Spleen (tissue), 11 donors: ENCODE measurements around the gene TSPAN17. TPM values are rescaled to one million over a fixed set of nuclear protein-coding genes. Genes with fewer than 3 reads are reported as not detected.

Experiments used
- DNase-seq: peaks from one replicate; pipeline ENCODE4 v3.0.0-alpha.2; 2020
- H3K27ac ChIP-seq, 8 donors: fragments of 200-600 bp; sonication (generic) in 7 of 8; 1 replicate in 4 of 8; 2 replicates in 4 of 8; pipeline versions ENCODE4 v1.5.0 to v1.8.0; 2016 to 2021; ENCODE audit warnings: inconsistent platforms in 4 of 8, mild to moderate bottlenecking in 4 of 8, moderate library complexity in 1 of 8
- H3K27me3 ChIP-seq, 7 donors: fragments of 200-600 bp; sonication (generic) in 6 of 7; replicated peaks in 1 of 7; 1 replicate in 4 of 7; 2 replicates in 3 of 7; pipeline versions ENCODE4 v1.5.0 to v1.8.0; 2016 to 2021; ENCODE audit warnings: inconsistent platforms in 3 of 7, mild to moderate bottlenecking in 1 of 7
- H3K36me3 ChIP-seq, 6 donors: fragments of 200-600 bp; sonication (generic) in 5 of 6; 1 replicate in 4 of 6; 2 replicates in 2 of 6; pipeline versions ENCODE4 v1.5.0 to v1.8.0; 2016 to 2021; ENCODE audit warnings: inconsistent platforms in 2 of 6
- H3K4me1 ChIP-seq, 6 donors: fragments of 200-600 bp; sonication (generic) in 5 of 6; 1 replicate in 3 of 6; 2 replicates in 3 of 6; pipeline versions ENCODE4 v1.5.0 to v1.8.0; 2016 to 2021; ENCODE audit warnings: inconsistent platforms in 3 of 6
- H3K4me3 ChIP-seq, 8 donors: fragments of 200-600 bp; sonication (generic) in 7 of 8; 1 replicate in 4 of 8; 2 replicates in 4 of 8; pipeline versions ENCODE4 v1.5.0 to v1.8.0; 2016 to 2021; ENCODE audit warnings: inconsistent platforms in 4 of 8, mild to moderate bottlenecking in 4 of 8, moderate library complexity in 2 of 8
- H3K9me3 ChIP-seq, 8 donors: fragments of 200-600 bp; sonication (generic) in 7 of 8; 1 replicate in 4 of 8; 2 replicates in 4 of 8; pipeline versions ENCODE4 v1.5.0 to v1.8.0; 2016 to 2021; ENCODE audit warnings: inconsistent platforms in 4 of 8
- POLR2A ChIP-seq, 3 donors: fragments of 450-650 bp; IDR thresholded peaks; one replicate each; pipeline ENCODE4 v1.5.1; 2017; ENCODE audit warnings: antibody characterized with exemption in 3 of 3, mild to moderate bottlenecking in 1 of 3
- POLR2AphosphoS5 ChIP-seq, 3 donors: sonication (generic); formaldehyde crosslinking; IDR thresholded peaks; one replicate each; pipeline ENCODE4 v1.5.1; 2017; ENCODE audit warnings: antibody characterized with exemption in 3 of 3
- WGBS, 5 donors: extraction: QIAGEN DNeasy Blood & Tissue Kit in 3 of 5; methylation state at CpG; one replicate each; pipeline versions ENCODE4 v1.1.5 to v1.1.7; 2013 to 2018; 5-methylcytosine and 5-hydroxymethylcytosine counted together
- intact Hi-C: fragments of 100-400 bp; cut with DNase I; formaldehyde crosslinking; loops from one replicate; pipeline ENCODE4 v1.15.0; 2023; ENCODE audit warnings: low total_unique reads
- polyA plus RNA-seq, 3 donors: library from polyadenylated mRNA; stranded (reverse); fragments of 200-250 nt; gene quantifications; one replicate each; pipeline ENCODE4 v1.2.1, GENCODE V29; 2013
- total RNA-seq, 7 donors: library from RNA; depleted of rRNA in 3 of 7; stranded (reverse); fragments of >200 nt in 3 of 7; fragmentation: NEBNext Ultra II Directional in 4 of 7; extraction: Animal tissue kit (Norgen Biotek cat#: 25700) in 4 of 7; gene quantifications; one replicate each; pipeline versions ENCODE4 v1.1.0 to v1.2.1, GENCODE V29; 2016 to 2021
- TF ChIP-seq, protein P1 (sequence below), 11 experiments: fragments of 200-600 bp in 7 of 11; fragments of 450-650 bp in 4 of 11; sonication (generic) in 4 of 11; IDR thresholded peaks in 8 of 11; conservative IDR thresholded peaks in 3 of 11; 1 replicate in 7 of 11; 2 replicates in 4 of 11; pipeline versions ENCODE4 v1.4.0 to v1.8.0; 2016 to 2021; ENCODE audit warnings: antibody characterized with exemption in 11 of 11, inconsistent platforms in 4 of 11, mild to moderate bottlenecking in 1 of 11
- donor health status: healthy with polysubstance abuse.
- donor health status: DM: no; HTN: no; CAD: no; lungs with moderate emphysema.
- donor health status: DM: no; HTN: no; CAD: no.
- donor health status: Bipolar disorder and iron deficiency.
- donor health status: healthy.
- donor health status: DM: no; HTN: no; CAD: no.
- donor health status: DM: yes; HTN: yes; CAD: no.

The TSPAN17 gene
- total and polyA plus RNA-seq, 10 donors, result 15.3 to 36.4 (median 23.4) TPM

DNA sequence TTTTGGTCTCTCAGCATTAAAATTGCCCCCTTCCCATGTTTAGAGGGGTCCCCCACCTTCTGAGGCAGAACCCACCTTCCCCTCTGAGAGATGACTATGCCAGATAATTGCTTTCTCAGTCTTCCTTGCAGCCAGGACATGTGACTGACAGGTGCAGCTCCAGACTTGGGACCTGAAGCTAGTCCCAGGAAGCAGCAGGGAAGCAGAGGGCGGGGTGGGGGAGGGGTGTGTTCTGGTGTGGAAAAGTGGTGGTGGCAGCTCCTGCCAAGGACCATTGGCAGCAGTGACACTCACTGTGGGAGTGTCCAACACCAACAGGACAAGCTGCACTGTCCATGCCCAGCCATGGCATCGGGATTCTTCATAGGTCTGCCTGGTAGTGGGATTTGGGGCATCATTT is 14.5 kb upstream of the TSPAN17 start:
- H3K4me1 ChIP-seq, result peaks cover 12 to 48% (median 25%) of the 10 kb centered on the region in 6 donors
- H3K27me3 ChIP-seq, result peaks cover 8 to 89% (median 42%) of the 10 kb centered on the region in 7 donors
- H3K27ac ChIP-seq, result no peak overlapping the region
- no peak for DNase-seq
- TF ChIP-seq POLR2AphosphoS5 (IDR thresholded peaks at IDR 0.05), result no peak
- TF ChIP-seq, protein P1, sequence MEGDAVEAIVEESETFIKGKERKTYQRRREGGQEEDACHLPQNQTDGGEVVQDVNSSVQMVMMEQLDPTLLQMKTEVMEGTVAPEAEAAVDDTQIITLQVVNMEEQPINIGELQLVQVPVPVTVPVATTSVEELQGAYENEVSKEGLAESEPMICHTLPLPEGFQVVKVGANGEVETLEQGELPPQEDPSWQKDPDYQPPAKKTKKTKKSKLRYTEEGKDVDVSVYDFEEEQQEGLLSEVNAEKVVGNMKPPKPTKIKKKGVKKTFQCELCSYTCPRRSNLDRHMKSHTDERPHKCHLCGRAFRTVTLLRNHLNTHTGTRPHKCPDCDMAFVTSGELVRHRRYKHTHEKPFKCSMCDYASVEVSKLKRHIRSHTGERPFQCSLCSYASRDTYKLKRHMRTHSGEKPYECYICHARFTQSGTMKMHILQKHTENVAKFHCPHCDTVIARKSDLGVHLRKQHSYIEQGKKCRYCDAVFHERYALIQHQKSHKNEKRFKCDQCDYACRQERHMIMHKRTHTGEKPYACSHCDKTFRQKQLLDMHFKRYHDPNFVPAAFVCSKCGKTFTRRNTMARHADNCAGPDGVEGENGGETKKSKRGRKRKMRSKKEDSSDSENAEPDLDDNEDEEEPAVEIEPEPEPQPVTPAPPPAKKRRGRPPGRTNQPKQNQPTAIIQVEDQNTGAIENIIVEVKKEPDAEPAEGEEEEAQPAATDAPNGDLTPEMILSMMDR (IDR thresholded peaks at IDR 0.05 in 8 of 11, conservative IDR thresholded peaks at IDR 0.05 in 3 of 11), result no peak
- TF ChIP-seq POLR2A (IDR thresholded peaks at IDR 0.05), result no peak
- no peaks in the 10 kb centered on the region for H3K9me3 ChIP-seq
- WGBS, 5 donors, result 72 to 91% (median 82%) methylated on average over 2 of the region's 2 CpGs
- H3K36me3 ChIP-seq, result no peaks in the 10 kb centered on the region
- H3K4me3 ChIP-seq, result no peak overlapping the region
- intact Hi-C loops, result no loop called here

DNA sequence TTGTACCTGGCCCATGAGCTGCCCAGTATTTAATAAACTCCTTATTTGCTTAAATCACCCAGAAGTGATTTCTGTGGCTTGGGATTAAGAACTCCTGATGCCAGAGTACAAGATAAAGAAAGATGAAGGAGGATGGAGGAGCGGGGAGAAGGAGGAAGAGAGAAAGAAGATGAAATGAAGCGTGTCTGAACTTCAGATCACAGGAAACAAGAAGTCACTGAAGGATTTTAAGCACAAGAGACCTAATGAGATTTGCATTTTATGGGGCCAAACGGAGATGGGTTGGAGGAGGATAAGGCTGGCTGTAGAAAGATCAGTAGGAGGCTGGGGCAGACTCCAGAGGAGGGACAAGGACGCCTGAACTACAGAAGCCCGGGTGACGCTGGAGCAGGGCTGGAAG is 13.7 kb upstream of the TSPAN17 start:
- 8 to 19% (median 12%) methylated on average over 6 of the region's 6 CpGs for WGBS, 5 donors
- DNase-seq, result no peak
- H3K36me3 ChIP-seq, result no peaks in the 10 kb centered on the region
- H3K4me1 ChIP-seq, result peaks cover 12 to 48% (median 25%) of the 10 kb centered on the region in 6 donors
- H3K4me3 ChIP-seq, result no peak overlapping the region
- no peaks in the 10 kb centered on the region for H3K9me3 ChIP-seq
- intact Hi-C loops, result no loop called here
- no peak overlapping the region for H3K27ac ChIP-seq
- TF ChIP-seq POLR2A (IDR thresholded peaks at IDR 0.05) (no peak), POLR2AphosphoS5 (IDR thresholded peaks at IDR 0.05) (no peak)
- TF ChIP-seq, protein P1 (IDR thresholded peaks at IDR 0.05 in 8 of 11, conservative IDR thresholded peaks at IDR 0.05 in 3 of 11), result no peak
- peaks cover 8 to 80% (median 37%) of the 10 kb centered on the region in 7 donors for H3K27me3 ChIP-seq

DNA sequence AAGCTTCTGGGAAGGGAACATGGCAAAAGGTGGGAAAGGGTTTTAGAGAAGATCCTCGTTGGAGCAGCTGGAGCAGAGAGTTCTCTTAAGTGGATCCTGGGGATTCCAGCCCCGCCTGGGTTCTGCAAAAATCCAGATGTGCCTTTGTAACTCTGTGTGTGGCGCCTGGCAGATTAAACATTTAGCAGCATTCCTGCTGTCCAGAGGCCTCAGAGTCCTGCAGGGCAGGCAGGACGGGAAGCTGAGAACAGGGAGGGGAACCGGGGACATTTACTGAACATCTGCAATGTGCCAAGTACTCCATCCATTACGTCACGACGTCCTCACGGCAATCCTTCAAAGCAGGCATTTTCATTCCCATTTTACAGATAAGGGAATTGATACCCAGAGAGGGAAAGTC is 10.9 kb upstream of the TSPAN17 start:
- peaks cover 0 to 20% (median 8%) of the 10 kb centered on the region in 6 donors for H3K4me1 ChIP-seq
- H3K36me3 ChIP-seq, result no peaks in the 10 kb centered on the region
- H3K27ac ChIP-seq, result no peak overlapping the region
- peaks cover 0 to 52% (median 16%) of the 10 kb centered on the region in 7 donors for H3K27me3 ChIP-seq
- no peaks in the 10 kb centered on the region for H3K9me3 ChIP-seq
- intact Hi-C loops, result no loop called here
- TF ChIP-seq, protein P1 (IDR thresholded peaks at IDR 0.05 in 8 of 11, conservative IDR thresholded peaks at IDR 0.05 in 3 of 11), result no peak
- no peak for TF ChIP-seq POLR2AphosphoS5 (IDR thresholded peaks at IDR 0.05)
- no peak for TF ChIP-seq POLR2A (IDR thresholded peaks at IDR 0.05)
- WGBS, 5 donors, result 61 to 72% (median 62%) methylated on average over 9 of the region's 9 CpGs
- no peak for DNase-seq
- H3K4me3 ChIP-seq, result no peak overlapping the region

DNA sequence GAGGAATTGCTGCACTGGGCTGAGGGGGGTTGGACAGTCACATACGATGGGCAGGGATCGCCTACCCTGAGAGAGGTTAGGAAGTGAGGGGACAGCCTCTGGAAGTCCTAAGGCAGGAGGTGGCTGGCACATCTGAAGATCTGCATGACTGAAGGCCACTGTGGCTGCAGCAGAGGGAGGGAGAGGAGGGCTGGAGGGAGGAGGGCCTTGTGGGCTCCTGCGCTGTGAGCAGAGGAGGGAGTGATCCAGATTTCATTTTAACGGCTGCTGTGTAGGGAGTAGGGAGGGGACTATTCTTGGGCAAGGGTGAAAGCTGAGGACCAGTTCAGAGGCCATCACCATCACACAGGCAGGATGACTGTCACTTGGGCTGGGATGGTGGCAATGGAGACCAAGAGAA is 9.7 kb upstream of the TSPAN17 start:
- H3K27ac ChIP-seq, result no peak overlapping the region
- no peaks in the 10 kb centered on the region for H3K36me3 ChIP-seq
- no peak overlapping the region for H3K4me3 ChIP-seq
- DNase-seq, result no peak
- intact Hi-C loops, result no loop called here
- 58 to 64% (median 59%) methylated on average over 4 of the region's 4 CpGs for WGBS, 5 donors
- no peaks in the 10 kb centered on the region for H3K9me3 ChIP-seq
- H3K27me3 ChIP-seq, result peaks cover 0 to 42% (median 16%) of the 10 kb centered on the region in 7 donors
- peaks cover 0 to 16% (median 8%) of the 10 kb centered on the region in 6 donors for H3K4me1 ChIP-seq
- TF ChIP-seq POLR2AphosphoS5 (IDR thresholded peaks at IDR 0.05) (no peak), POLR2A (IDR thresholded peaks at IDR 0.05) (no peak)
- TF ChIP-seq, protein P1 (IDR thresholded peaks at IDR 0.05 in 8 of 11, conservative IDR thresholded peaks at IDR 0.05 in 3 of 11), result no peak
